ENCODE results near the gene STARD13.

DNA sequence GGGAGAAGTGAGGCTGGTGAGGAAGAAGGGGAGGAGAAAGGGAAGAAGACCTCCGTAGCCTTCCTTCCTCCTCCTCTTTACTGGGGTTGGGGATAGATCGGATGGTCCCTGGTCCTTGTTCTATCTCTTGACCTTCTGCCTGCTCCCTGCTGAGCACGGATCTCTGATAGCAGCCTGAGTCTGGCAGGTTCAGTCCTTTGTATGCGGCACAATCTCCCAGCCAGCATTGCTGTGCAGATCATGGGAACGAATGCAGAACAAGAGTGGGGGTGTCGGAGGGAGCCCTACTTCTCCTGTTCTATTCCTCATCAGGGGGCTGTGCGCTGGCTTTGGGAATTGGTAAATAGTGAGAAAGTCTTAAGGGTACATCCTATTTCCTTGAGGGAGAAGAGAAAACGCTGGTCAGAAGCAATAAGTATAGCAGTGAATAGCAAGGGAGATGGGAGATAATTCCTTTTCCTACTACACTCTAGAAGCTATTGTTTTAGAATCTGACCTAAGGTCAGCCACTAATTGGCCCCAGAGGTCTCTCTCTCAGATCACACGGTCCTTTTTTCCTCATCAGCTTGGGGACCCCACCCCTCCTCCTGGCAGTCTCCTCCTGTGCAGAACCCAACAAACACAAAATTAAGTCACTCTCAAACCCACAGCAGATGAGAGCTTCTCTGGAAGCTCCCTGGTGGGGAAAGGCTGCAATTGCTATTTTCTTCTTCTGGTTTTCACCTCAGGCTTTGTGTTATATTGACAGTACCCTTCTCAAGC is 228.4 kb downstream of the STARD13 start:
- TF ChIP-seq, protein P1, sequence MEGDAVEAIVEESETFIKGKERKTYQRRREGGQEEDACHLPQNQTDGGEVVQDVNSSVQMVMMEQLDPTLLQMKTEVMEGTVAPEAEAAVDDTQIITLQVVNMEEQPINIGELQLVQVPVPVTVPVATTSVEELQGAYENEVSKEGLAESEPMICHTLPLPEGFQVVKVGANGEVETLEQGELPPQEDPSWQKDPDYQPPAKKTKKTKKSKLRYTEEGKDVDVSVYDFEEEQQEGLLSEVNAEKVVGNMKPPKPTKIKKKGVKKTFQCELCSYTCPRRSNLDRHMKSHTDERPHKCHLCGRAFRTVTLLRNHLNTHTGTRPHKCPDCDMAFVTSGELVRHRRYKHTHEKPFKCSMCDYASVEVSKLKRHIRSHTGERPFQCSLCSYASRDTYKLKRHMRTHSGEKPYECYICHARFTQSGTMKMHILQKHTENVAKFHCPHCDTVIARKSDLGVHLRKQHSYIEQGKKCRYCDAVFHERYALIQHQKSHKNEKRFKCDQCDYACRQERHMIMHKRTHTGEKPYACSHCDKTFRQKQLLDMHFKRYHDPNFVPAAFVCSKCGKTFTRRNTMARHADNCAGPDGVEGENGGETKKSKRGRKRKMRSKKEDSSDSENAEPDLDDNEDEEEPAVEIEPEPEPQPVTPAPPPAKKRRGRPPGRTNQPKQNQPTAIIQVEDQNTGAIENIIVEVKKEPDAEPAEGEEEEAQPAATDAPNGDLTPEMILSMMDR (conservative IDR thresholded peaks at IDR 0.05; ENCODE audit: low read depth, low read length), result peak; percentile 52; the same call in 1 of the 2 replicates
- TF ChIP-seq EZH2 (IDR thresholded peaks at IDR 0.05; ENCODE audit: low read length, unreplicated experiment), result no peak
- TF ChIP-seq EZH2phosphoT487 (IDR thresholded peaks at IDR 0.05; ENCODE audit: borderline replicate concordance, low read length), result no peak
